ENCODE measurements around the gene SPATA2.

SPATA2 gene

GRCh38 chr20:49889001-49889934 is 26.1 kb downstream of the SPATA2 start:
- no peak for TF ChIP-seq POLR2A (IDR thresholded peaks at IDR 0.05; ENCODE audit: low read length)
- TF ChIP-seq GATA1 (IDR thresholded peaks at IDR 0.05; ENCODE audit: low read depth, low read length), result no peak
- no peak for DNase-seq

DNA sequence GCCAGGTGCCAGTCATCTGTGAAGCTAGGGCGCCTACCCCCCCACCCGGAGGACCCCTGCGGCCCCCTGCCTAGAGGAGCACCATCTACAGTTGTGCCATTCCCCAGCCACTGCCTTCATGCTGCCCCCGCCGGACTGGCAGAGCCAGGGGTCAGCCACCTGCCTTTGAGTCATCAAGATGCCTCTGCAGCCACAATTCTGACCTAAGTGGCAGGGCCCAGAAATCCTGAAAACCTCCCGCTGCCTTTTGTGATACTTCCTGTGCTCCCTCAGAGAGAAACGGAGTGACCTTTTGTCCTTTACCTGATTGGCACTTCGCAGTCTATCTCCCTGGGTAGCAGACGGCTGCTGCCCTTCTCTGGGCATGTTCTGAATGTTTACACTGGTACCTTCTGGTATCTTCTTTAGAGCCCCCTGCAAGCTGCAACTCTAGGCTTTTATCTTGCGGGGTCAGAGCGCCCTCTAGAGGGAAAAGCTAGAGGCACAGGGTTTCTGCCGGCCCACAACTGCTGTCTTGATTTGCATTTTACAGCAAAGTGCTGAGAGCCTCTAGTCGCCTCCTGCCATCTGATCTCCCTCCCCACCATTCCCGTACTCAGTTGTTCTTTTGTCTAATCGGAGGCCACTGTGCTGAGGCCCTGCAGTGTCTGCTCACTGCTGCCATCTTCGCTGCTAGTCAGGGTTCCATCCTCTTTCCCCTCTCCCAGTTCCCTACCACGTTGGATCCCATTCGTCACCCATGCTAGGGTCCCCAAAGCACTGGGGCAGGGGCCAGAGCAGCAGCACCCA is 26.9 kb downstream of the SPATA2 start:
- DNase-seq, result peak; percentile 65 to 82

GRCh38 chr20:49887251-49888211 is 27.8 kb downstream of the SPATA2 start:
- no peak for DNase-seq
- no peak for TF ChIP-seq GATA1 (IDR thresholded peaks at IDR 0.05; ENCODE audit: low read depth, low read length)
- TF ChIP-seq POLR2A (IDR thresholded peaks at IDR 0.05; ENCODE audit: low read length), result no peak

More for the DNA sequence above, 26.9 kb downstream of the SPATA2 start:
- TF ChIP-seq GATA1 (IDR thresholded peaks at IDR 0.05; ENCODE audit: low read depth, low read length), result no peak
- no peak for TF ChIP-seq POLR2A (IDR thresholded peaks at IDR 0.05; ENCODE audit: low read length)

DNA sequence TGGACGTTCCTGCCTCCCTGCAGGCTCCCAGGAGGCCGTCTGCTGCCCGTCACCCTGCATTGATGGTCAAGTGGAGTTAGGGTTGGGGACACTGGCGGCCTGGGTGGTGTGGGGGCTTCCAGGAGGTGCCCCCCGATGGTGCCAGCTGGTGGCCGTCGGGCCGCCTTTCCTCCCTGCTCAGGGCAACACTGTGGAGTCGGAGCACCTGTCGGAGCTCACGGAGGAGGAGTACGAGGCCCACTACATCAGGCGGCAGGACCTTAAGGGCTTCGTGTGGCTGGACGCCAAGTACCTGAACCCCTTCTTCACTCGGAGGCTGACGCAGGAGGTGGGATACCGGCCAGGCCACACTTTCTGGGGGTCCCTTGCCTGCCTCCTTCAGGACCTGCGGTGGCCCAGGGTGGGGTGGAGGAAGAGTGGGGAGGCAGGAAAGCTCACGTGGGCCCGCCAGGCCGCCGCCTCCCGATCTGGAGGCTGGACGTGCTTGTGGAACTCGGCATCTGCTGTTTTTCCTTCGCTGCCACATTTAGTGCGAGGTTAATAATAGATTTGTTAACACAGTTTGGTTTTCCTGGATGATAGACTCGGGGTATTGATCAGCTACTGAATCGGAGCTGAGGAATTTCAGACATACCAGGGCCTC is 28.6 kb downstream of the SPATA2 start:
- no peak for DNase-seq
- TF ChIP-seq GATA1 (IDR thresholded peaks at IDR 0.05; ENCODE audit: low read depth, low read length) (no peak), POLR2A (IDR thresholded peaks at IDR 0.05; ENCODE audit: low read length) (no peak)

GRCh38 chr20:49885558-49886332 is 29.6 kb downstream of the SPATA2 start:
- TF ChIP-seq POLR2A (IDR thresholded peaks at IDR 0.05; ENCODE audit: low read length), result no peak
- TF ChIP-seq GATA1 (IDR thresholded peaks at IDR 0.05; ENCODE audit: low read depth, low read length), result no peak
- DNase-seq, result no peak

DNA sequence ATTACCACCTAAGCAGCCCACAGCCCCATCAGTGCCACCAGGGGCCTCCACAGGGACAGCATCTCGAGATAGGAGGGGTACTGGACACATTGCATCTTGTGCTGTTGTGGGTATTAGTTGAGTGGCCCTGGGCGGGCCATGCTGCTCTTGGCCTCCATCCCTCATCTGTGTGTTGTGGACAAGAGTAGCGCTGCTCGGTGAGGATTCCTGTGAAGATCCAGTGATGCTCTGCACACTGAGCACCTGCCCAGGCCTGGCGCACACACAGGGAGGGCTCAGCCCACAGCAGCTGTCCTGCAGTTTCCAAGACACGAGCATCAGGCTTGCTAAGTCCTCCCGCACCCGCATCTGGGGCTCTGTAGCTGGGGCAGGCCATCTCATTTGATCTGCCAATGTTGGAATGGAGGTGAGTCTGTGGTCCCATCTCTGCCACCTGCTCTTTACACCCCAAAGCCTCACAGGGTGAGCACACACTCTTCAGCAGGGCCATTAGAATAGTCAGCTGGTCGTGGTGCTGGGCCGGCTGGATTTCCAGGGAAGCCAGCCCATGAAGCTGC is 32.0 kb downstream of the SPATA2 start:
- DNase-seq, result no peak
- no peak for TF ChIP-seq POLR2A (IDR thresholded peaks at IDR 0.05; ENCODE audit: low read length)

DNA sequence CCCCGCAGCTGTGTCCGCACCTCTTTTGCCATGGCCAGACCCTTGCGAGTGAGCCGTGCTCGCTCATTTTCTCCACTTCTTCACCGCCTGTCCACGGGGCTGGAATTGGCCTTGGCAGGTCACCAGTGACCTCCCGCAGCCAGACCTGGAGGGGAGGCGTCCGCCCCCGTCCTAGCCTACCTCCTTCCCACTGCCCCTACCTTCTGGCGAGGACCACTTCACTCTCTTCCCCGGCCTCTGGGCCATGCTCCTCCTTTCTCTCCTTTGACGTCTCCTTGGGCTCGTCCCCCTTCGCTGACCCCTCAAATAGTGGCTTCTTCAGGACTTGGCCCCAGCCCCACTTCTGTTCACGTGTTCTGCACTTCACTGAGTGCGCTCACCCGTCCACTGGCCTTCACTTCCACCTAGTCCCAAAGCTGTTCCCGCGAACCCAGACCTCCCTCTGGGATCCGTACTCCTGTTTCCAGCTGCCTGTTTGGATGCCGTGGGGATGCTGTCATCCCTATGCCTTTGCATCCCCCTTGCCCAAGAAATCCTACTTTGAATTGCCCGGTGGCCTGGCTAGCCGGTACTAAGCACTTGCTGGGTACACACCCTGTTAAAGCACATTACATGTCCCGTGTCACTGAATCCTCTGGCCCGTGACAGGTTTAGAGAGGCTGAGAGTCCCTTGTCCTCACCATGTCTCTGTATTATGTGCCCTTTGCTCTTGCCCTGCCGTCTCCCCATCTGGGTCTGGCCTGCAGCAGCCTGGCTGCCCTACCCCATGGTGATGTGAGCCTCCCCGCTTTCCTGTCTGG is 33.0 kb downstream of the SPATA2 start:
- TF ChIP-seq GATA1 (IDR thresholded peaks at IDR 0.05; ENCODE audit: low read depth, low read length), result no peak
- no peak for TF ChIP-seq POLR2A (IDR thresholded peaks at IDR 0.05; ENCODE audit: low read length)
- DNase-seq, result no peak

DNA sequence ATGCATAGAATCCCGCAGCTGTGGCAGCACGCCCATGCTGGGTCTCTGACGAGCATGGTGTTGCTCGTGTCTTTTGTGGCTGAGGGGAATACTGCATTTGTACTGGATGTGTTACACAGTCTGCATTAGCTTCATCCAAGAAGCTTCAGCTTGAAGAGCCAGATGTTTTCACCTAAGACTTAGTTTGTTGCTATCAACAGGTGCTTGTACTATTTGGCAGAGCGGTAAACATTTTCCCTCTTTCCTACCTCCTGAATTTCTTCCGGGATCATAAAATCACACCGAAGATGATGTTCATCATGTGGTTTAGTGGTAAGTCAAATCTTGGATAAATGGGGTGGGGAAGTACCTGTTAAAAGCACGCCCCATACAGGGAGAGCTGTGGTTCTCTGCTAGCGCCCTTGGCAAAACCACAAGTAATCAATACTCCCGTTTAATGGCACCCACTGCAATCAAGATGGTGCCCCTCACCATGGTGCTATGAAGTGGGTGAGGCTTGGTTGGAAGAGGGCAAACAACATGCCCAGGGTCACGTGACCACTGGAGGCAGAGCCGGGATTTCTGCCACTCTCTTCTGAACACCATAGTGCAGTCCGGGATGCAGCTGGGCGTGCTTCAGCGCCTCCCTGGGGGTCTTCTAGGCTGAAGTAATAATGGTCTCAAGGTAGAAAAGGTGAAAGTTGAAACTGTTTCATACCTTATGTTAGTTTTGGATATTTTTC is 34.4 kb downstream of the SPATA2 start:
- TF ChIP-seq POLR2A (IDR thresholded peaks at IDR 0.05; ENCODE audit: low read length) (no peak), GATA1 (IDR thresholded peaks at IDR 0.05; ENCODE audit: low read depth, low read length) (no peak)
- no peak for DNase-seq

DNA sequence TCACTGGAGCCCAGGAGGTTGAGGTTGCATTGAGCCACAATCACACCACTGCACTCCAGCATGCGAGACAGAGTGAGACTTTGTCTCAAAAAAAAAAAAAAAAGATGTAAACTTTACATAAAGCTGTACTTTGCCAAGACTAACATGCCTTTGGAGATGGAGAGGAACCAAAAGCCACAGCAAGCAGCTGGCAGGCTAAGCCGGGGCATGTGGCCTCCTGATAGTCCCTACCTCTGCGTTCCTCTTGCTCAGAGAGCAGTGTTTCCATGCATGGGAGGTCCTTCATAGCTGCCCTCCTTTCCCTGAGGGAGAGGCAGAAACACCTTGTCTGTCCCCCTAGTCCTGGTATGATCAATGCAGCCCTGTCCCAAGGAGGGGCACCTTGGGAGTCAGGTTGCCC is 35.2 kb downstream of the SPATA2 start:
- no peak for TF ChIP-seq GATA1 (IDR thresholded peaks at IDR 0.05; ENCODE audit: low read depth, low read length)
- no peak for TF ChIP-seq POLR2A (IDR thresholded peaks at IDR 0.05; ENCODE audit: low read length)
- no peak for DNase-seq

DNA sequence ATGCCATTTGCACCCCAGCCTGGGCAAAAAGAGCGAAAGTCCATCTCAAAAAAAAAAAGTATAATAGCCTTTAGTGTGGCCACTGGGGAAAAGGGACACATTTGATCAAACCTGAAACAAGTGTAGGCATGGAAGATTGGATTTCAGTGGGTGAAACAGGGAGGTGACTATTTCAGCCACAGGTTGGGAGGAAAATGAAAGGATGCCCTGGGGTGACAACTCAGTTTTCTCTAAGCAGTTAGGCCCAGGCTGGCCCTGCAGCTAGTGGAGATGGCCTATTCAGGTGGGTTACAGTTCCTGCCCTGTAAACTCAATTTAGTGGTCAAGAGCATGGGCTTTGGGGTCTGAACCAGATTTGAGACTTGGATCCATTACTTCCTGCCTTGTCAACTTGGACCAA is 36.4 kb downstream of the SPATA2 start:
- no peak for DNase-seq

More for the DNA sequence above, 36.4 kb downstream of the SPATA2 start:
- TF ChIP-seq GATA1 (IDR thresholded peaks at IDR 0.05; ENCODE audit: low read depth, low read length) (no peak), POLR2A (IDR thresholded peaks at IDR 0.05; ENCODE audit: low read length) (no peak)
